Panc1 (cell line): ENCODE data around the gene RIPOR2. TPM values are rescaled to one million over a fixed set of nuclear protein-coding genes. Genes with fewer than 3 reads are reported as not detected.

Source experiments
- ATAC-seq: fragments of 200-7000 bp; cut with Tn5 transposase; 2 replicates; pipeline ENCODE4 v1.9.1; 2020; ENCODE audit warnings: mild to moderate bottlenecking, moderate library complexity
- BruUV-seq: library from RNA; stranded (reverse); fragments of 400-500 nt; replicated peaks from 2 replicates; lab custom pipeline; 2021; lab: Mats Ljungman, UMichigan
- CTCF ChIA-PET: fragments of 300-600 bp; sonication (Branson Sonifier 250); formaldehyde crosslinking; loops from one replicate; lab custom pipeline; 2022; ENCODE audit warnings: antibody characterized with exemption; lab: Charles Lee
- POLR2A ChIA-PET: fragments of 300-600 bp; sonication (Branson Sonifier 250); formaldehyde crosslinking; loops from one replicate; lab custom pipeline; 2022; ENCODE audit warnings: antibody characterized with exemption; lab: Charles Lee
- DNase-seq: peaks from one replicate; pipeline ENCODE4 v3.0.0-alpha.2; 2010; ENCODE audit warnings: low read depth, low spot score
- H3K27ac ChIP-seq: 2 replicates; pipeline ENCODE4 v1.5.1; 2011; ENCODE audit warnings: mild to moderate bottlenecking, low read length, inconsistent platforms
- H3K27me3 ChIP-seq: fragments of 200-500 bp; sonication (Bioruptor generic); 2 replicates; pipeline ENCODE4 v1.6.0; 2014; ENCODE audit warnings: low read length, inconsistent platforms; ENCODE audit not compliant: control insufficient read depth, insufficient read depth
- H3K36me3 ChIP-seq: fragments of 200-500 bp; sonication (Bioruptor generic); 2 replicates; pipeline ENCODE4 v1.5.1; 2014; ENCODE audit warnings: inconsistent platforms, mild to moderate bottlenecking, low read length, moderate library complexity; ENCODE audit not compliant: control insufficient read depth, insufficient read depth
- H3K4me1 ChIP-seq: 2 replicates; pipeline ENCODE4 v1.5.1; 2011; ENCODE audit warnings: inconsistent platforms, mild to moderate bottlenecking, low read length, moderate library complexity; ENCODE audit not compliant: control insufficient read depth, insufficient read depth
- H3K4me3 ChIP-seq, 2 experiments: 2 replicates each; pipeline ENCODE4 v1.5.1; 2011 to 2012; ENCODE audit warnings: low read depth in 2 of 2, low read length in 2 of 2, mild to moderate bottlenecking in 2 of 2, inconsistent platforms in 1 of 2, moderate library complexity in 1 of 2
- H3K9me3 ChIP-seq: fragments of 200-500 bp; sonication (Bioruptor generic); 2 replicates; pipeline ENCODE4 v1.5.1; 2014; ENCODE audit warnings: low read depth, mild to moderate bottlenecking, inconsistent platforms, low read length, moderate library complexity; ENCODE audit not compliant: control insufficient read depth, insufficient read depth
- POLR2AphosphoS5 ChIP-seq: IDR thresholded peaks from 2 replicates; pipeline ENCODE4 v1.6.1; 2012; ENCODE audit warnings: mild to moderate bottlenecking, low read depth, low read length, moderate library complexity
- SIN3A ChIP-seq: IDR thresholded peaks from 2 replicates; pipeline ENCODE4 v1.6.1; 2012; ENCODE audit warnings: low read depth, mild to moderate bottlenecking, low read length, moderate library complexity, borderline replicate concordance; ENCODE audit not compliant: insufficient read depth
- TCF7L2 ChIP-seq: IDR thresholded peaks from 2 replicates; pipeline ENCODE4 v1.6.1; 2011; ENCODE audit warnings: mild to moderate bottlenecking, low read depth, low read length, inconsistent platforms
- in situ Hi-C: cut with HindIII; loops from 2 replicates; pipeline ENCODE4 v1.10.0; 2016; ENCODE audit warnings: low sequenced_read_pairs, low pct_unique_long_range_greater_than_20kb
- intact Hi-C: fragments of 100-400 bp; cut with micrococcal nuclease; formaldehyde crosslinking; loops from one replicate; pipeline ENCODE4 v1.10.0; 2022; ENCODE audit not compliant: unreplicated experiment
- total RNA-seq: library from RNA; stranded (reverse); gene quantifications from one replicate; pipeline ENCODE4 v1.2.1, GENCODE V29; 2021; ENCODE audit not compliant: unreplicated experiment
- TF ChIP-seq, protein P1 (sequence below), 2 experiments: IDR thresholded peaks; 2 replicates each; pipeline ENCODE4 v1.6.1; 2011 to 2012; ENCODE audit warnings: low read depth in 2 of 2, control low read depth in 1 of 2, low read length in 1 of 2, mild to moderate bottlenecking in 1 of 2, moderate library complexity in 1 of 2; ENCODE audit not compliant: insufficient read depth in 1 of 2
- TF ChIP-seq, protein P2 (sequence below): fragments of 450-650 bp; IDR thresholded peaks from 2 replicates; pipeline ENCODE4 v1.5.1; 2017; ENCODE audit warnings: mild to moderate bottlenecking

Gene RIPOR2
- total RNA-seq, 1 experiment from 2014 or later: 0.54 TPM

DNA sequence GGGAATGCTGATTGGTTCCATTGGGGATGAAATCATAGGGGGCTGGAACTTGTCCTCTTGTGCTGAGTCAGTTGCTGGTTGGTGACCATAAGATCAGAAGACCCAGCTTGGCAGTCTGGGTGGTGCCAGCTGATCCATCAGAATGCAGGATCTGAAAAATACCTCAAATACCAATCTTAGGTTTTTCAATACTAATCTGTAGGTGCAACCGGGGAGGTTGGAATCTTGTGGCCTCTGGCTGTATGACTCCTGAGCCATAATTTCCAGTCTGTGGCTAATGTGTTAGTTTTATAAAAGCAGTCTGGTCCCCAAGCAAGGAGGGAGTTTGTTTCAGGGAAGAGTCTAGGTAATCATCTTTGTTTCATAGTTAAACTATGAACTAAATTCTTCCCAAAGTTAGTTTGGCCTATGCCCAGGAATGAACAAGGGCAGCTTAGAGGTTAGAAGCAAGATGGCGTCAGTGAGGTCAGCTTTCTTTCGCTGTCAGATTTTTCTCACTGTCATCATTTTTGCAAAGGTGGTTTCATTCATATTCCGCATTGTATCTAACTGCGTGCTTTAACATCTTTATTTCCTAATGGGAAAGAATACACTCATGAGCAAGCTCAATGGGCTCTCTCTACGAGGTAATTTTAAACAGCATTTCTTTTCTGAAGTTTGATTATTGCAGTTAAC lies 139.0 kb downstream of the RIPOR2 start:
- TF ChIP-seq, protein P1, sequence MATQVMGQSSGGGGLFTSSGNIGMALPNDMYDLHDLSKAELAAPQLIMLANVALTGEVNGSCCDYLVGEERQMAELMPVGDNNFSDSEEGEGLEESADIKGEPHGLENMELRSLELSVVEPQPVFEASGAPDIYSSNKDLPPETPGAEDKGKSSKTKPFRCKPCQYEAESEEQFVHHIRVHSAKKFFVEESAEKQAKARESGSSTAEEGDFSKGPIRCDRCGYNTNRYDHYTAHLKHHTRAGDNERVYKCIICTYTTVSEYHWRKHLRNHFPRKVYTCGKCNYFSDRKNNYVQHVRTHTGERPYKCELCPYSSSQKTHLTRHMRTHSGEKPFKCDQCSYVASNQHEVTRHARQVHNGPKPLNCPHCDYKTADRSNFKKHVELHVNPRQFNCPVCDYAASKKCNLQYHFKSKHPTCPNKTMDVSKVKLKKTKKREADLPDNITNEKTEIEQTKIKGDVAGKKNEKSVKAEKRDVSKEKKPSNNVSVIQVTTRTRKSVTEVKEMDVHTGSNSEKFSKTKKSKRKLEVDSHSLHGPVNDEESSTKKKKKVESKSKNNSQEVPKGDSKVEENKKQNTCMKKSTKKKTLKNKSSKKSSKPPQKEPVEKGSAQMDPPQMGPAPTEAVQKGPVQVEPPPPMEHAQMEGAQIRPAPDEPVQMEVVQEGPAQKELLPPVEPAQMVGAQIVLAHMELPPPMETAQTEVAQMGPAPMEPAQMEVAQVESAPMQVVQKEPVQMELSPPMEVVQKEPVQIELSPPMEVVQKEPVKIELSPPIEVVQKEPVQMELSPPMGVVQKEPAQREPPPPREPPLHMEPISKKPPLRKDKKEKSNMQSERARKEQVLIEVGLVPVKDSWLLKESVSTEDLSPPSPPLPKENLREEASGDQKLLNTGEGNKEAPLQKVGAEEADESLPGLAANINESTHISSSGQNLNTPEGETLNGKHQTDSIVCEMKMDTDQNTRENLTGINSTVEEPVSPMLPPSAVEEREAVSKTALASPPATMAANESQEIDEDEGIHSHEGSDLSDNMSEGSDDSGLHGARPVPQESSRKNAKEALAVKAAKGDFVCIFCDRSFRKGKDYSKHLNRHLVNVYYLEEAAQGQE (IDR thresholded peaks at IDR 0.05; ENCODE audit: insufficient read depth in 1 of 2, low read depth in 2 of 2, low read length in 1 of 2): no peak
- TF ChIP-seq, protein P2, sequence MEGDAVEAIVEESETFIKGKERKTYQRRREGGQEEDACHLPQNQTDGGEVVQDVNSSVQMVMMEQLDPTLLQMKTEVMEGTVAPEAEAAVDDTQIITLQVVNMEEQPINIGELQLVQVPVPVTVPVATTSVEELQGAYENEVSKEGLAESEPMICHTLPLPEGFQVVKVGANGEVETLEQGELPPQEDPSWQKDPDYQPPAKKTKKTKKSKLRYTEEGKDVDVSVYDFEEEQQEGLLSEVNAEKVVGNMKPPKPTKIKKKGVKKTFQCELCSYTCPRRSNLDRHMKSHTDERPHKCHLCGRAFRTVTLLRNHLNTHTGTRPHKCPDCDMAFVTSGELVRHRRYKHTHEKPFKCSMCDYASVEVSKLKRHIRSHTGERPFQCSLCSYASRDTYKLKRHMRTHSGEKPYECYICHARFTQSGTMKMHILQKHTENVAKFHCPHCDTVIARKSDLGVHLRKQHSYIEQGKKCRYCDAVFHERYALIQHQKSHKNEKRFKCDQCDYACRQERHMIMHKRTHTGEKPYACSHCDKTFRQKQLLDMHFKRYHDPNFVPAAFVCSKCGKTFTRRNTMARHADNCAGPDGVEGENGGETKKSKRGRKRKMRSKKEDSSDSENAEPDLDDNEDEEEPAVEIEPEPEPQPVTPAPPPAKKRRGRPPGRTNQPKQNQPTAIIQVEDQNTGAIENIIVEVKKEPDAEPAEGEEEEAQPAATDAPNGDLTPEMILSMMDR: no peak
- TF ChIP-seq TCF7L2 (no peak), SIN3A (no peak), POLR2AphosphoS5 (no peak)
- intact Hi-C loops (no loop called here), in situ Hi-C loops (no loop called here)
- POLR2A ChIA-PET: interaction anchor here (0.6 kb wide), 1 partner anchor 21 kb away, joined by 5 read pairs; no protein-coding TSS in a partner anchor
- Histone ChIP-seq H3K36me3 (no peaks in the 10 kb centered on the region), H3K27ac (no peak overlapping the region), H3K4me3 (no peak overlapping the region), H3K27me3 (no peaks in the 10 kb centered on the region), H3K9me3 (no peaks in the 10 kb centered on the region), H3K4me1 (no peaks in the 10 kb centered on the region)
- DNase-seq (no peak), ATAC-seq (no peak)
- CTCF ChIA-PET: no interaction called here
- BruUV-seq: no TSS peak

DNA sequence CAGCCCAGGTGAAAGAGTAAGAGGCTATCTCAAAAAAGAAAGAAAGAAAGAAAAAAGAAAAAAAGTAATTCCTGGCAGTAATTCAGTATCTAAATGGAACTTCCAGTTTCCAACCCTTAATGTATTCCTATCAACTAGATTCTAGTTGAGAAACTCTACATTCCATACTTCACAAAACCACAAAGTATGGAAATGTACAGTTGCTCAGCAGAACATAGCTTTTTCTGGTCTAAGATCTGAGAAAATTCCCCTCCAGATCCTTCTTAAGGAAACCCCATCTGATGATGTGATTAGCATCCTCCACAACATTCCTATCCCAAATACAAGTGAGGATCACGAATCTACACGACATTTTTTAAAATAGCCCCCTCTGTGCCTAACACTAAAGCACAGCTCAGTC lies 140.7 kb downstream of the RIPOR2 start:
- ATAC-seq (no peak), DNase-seq (no peak)
- BruUV-seq: no TSS peak
- no peak overlapping the region for H3K27ac ChIP-seq
- H3K9me3 ChIP-seq: no peaks in the 10 kb centered on the region
- no peak overlapping the region for H3K4me3 ChIP-seq
- CTCF ChIA-PET: no interaction called here
- no peak for TF ChIP-seq SIN3A
- TF ChIP-seq, protein P1 (IDR thresholded peaks at IDR 0.05; ENCODE audit: insufficient read depth in 1 of 2, low read depth in 2 of 2, low read length in 1 of 2): no peak
- TF ChIP-seq POLR2AphosphoS5: no peak
- TF ChIP-seq, protein P2: no peak
- no peak for TF ChIP-seq TCF7L2
- in situ Hi-C loops (no loop called here), intact Hi-C loops (no loop called here)
- H3K27me3 ChIP-seq: no peaks in the 10 kb centered on the region
- POLR2A ChIA-PET: interaction anchor here (0.5 kb wide), 1 partner anchor 21 kb away, joined by 4 read pairs; no protein-coding TSS in a partner anchor
- no peaks in the 10 kb centered on the region for H3K4me1 ChIP-seq
- no peaks in the 10 kb centered on the region for H3K36me3 ChIP-seq
